Neuronal stem cell (in vitro differentiated cells): Measurements from ENCODE around the gene LCN2.

Experiments
- DNase-seq: peaks from one replicate; pipeline ENCODE4 v3.0.0-alpha.2; 2013; ENCODE audit warnings: low spot score
- H2AFZ ChIP-seq: one replicate; pipeline ENCODE4 v1.6.1; 2013; ENCODE audit warnings: mild to moderate bottlenecking, low read length, inconsistent platforms
- H2AK5ac ChIP-seq: 2 replicates; pipeline ENCODE4 v1.6.1; 2013; ENCODE audit warnings: low read depth, mild to moderate bottlenecking, inconsistent platforms, low read length, moderate library complexity, mixed read lengths
- H2BK120ac ChIP-seq: 2 replicates; pipeline ENCODE4 v1.6.1; 2013; ENCODE audit warnings: low read depth, mild to moderate bottlenecking, inconsistent platforms, low read length, moderate library complexity, mixed read lengths
- H2BK12ac ChIP-seq: one replicate; pipeline ENCODE4 v1.6.1; 2013; ENCODE audit warnings: low read length, inconsistent platforms
- H2BK15ac ChIP-seq: 2 replicates; pipeline ENCODE4 v1.6.1; 2013; ENCODE audit warnings: mild to moderate bottlenecking, low read length, inconsistent platforms, mixed read lengths
- H2BK5ac ChIP-seq: one replicate; pipeline ENCODE4 v1.6.1; 2013; ENCODE audit warnings: inconsistent platforms, mild to moderate bottlenecking, low read length, moderate library complexity
- H3K14ac ChIP-seq: one replicate; pipeline ENCODE4 v1.6.1; 2013; ENCODE audit warnings: low read length, inconsistent platforms
- H3K18ac ChIP-seq: 2 replicates; pipeline ENCODE4 v1.6.1; 2013; ENCODE audit warnings: low read length, inconsistent platforms
- H3K23ac ChIP-seq: 2 replicates; pipeline ENCODE4 v1.6.1; 2013; ENCODE audit warnings: low read depth, mild to moderate bottlenecking, mixed read lengths, low read length, inconsistent platforms; ENCODE audit not compliant: poor library complexity
- H3K27ac ChIP-seq: replicated peaks from 3 replicates; pipeline ENCODE4 v1.5.1; 2013; ENCODE audit warnings: low read length, inconsistent platforms
- H3K27me3 ChIP-seq, 3 experiments: 2 replicates each; pipeline ENCODE4 v1.6.1; 2013; ENCODE audit warnings: low read length in 3 of 3, mild to moderate bottlenecking in 2 of 3, inconsistent platforms in 1 of 3, low read depth in 1 of 3, mixed read lengths in 1 of 3, moderate library complexity in 1 of 3; ENCODE audit not compliant: control insufficient read depth in 3 of 3, insufficient read depth in 3 of 3
- H3K36me3 ChIP-seq, 2 donors: replicated peaks in 1 of 2; 2 replicates each; pipeline ENCODE4 v1.6.1; 2013; ENCODE audit warnings: low read length in 2 of 2; ENCODE audit not compliant: control insufficient read depth in 2 of 2, insufficient read depth in 2 of 2
- H3K4ac ChIP-seq: 2 replicates; pipeline ENCODE4 v1.6.1; 2013; ENCODE audit warnings: inconsistent platforms, mild to moderate bottlenecking, low read length, moderate library complexity
- H3K4me1 ChIP-seq, 2 donors: 1 replicate in 1 of 2; 2 replicates in 1 of 2; pipeline ENCODE4 v1.6.1; 2013; ENCODE audit warnings: low read length in 2 of 2, low read depth in 1 of 2; ENCODE audit not compliant: control insufficient read depth in 2 of 2, insufficient read depth in 1 of 2
- H3K4me2 ChIP-seq: one replicate; pipeline ENCODE4 v1.6.1; 2013; ENCODE audit warnings: mild to moderate bottlenecking, low read length, inconsistent platforms; ENCODE audit not compliant: insufficient read depth, poor library complexity, severe bottlenecking
- H3K4me3 ChIP-seq, 2 donors: 2 replicates each; pipeline ENCODE4 v1.5.1; 2013; ENCODE audit warnings: low read length in 2 of 2, mild to moderate bottlenecking in 2 of 2, inconsistent platforms in 1 of 2, moderate library complexity in 1 of 2
- H3K79me1 ChIP-seq: one replicate; pipeline ENCODE4 v1.6.1; 2013; ENCODE audit warnings: low read depth, mild to moderate bottlenecking, inconsistent platforms, low read length, moderate library complexity
- H3K9ac ChIP-seq: one replicate; pipeline ENCODE4 v1.6.1; 2013; ENCODE audit warnings: mild to moderate bottlenecking, low read depth, low read length, inconsistent platforms; ENCODE audit not compliant: poor library complexity
- H3K9me3 ChIP-seq, 2 donors: replicated peaks in 1 of 2; 2 replicates each; pipeline versions ENCODE3 to v1.6.1; 2013; ENCODE audit warnings: low read length in 2 of 2, mild to moderate bottlenecking in 2 of 2, inconsistent platforms in 1 of 2, low read depth in 1 of 2, mixed read lengths in 1 of 2, moderate library complexity in 1 of 2; ENCODE audit not compliant: control insufficient read depth in 2 of 2, insufficient read depth in 1 of 2
- H4K8ac ChIP-seq: one replicate; pipeline ENCODE4 v1.6.1; 2013; ENCODE audit warnings: low read depth, mild to moderate bottlenecking, inconsistent platforms, low read length, moderate library complexity
- H4K91ac ChIP-seq: one replicate; pipeline ENCODE4 v1.6.1; 2013; ENCODE audit warnings: low read length, low read depth, mild to moderate bottlenecking, inconsistent platforms; ENCODE audit not compliant: poor library complexity
- WGBS, 2 donors: extraction: QIAGEN DNeasy Blood & Tissue Kit; methylation state at CpG; one replicate each; pipeline ENCODE4 v1.1.7; 2013; ENCODE audit warnings: missing lambda C conversion rate in 2 of 2, mixed read lengths in 1 of 2; ENCODE audit not compliant: insufficient read length in 2 of 2, insufficient replicate concordance in 1 of 2; ENCODE audit errors: extremely low coverage in 2 of 2; 5-methylcytosine and 5-hydroxymethylcytosine counted together

Gene LCN2

DNA sequence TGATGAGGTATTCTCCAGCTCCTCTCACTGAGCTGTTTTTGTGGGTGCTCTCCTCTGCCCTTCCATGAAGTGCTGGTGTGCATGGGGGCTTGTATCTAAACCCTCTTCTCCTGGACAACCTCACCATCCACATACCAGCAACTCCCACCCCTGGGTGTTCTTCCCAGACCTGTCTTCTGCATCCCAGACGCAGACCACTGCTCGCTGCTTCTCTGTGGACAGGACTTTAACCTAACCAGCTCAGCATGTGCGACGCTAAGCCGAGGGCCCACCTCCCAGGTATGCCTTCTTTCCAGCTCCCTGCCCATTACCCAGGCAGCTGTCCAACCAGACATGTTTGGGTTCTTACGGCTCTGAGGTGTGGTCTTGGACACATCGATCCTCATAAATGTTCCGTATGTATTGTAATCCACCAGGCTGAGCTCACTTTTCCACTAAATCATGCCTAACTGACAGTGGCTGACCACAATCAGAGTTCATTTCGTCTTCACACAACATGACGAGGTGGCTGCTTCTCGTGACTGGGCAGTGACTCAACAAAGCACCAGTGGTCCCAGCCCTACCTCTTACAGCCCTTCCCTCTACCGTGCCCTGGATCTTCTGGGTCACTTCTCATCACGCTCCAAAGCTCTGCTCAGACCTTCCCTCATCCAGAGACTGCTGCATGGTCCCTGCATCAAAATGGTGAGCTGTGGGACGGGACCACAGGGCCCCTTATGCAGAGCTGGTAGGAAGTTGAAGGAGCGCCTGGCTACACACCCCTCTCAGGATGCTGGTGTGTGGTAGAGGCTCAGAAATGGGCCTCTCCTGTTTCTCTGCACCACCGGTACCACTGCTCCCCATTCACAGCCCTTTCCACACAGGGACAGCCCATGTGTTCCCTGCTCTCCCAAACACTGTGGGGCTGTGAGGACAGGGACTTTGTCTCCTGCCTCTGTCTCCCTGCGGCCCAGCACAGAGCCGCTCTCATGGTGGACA lies 12.1 kb upstream of the LCN2 start:
- Histone ChIP-seq H4K91ac (no peak overlapping the region), H3K4me1 (peaks cover 2 to 7% of the 10 kb centered on the region in 2 donors), H2BK120ac (no peak overlapping the region), H3K4ac (no peak overlapping the region), H3K4me3 (no peak overlapping the region), H3K4me2 (no peak overlapping the region), H2BK15ac (no peak overlapping the region), H3K27ac (no peak overlapping the region), H2AK5ac (peak overlapping the region; percentile 61), H4K8ac (no peak overlapping the region), H2AFZ (no peak overlapping the region), H3K79me1 (no peaks in the 10 kb centered on the region), H3K36me3 (no peaks in the 10 kb centered on the region), H3K9ac (peak overlapping the region; percentile 9), H3K23ac (no peak overlapping the region), H2BK12ac (no peak overlapping the region), H3K18ac (no peak overlapping the region), H3K27me3 (peaks cover 0 to 3% (median 0%) of the 10 kb centered on the region in 3 experiments), H3K9me3 (no peaks in the 10 kb centered on the region), H3K14ac (no peak overlapping the region), H2BK5ac (no peak overlapping the region)
- WGBS, 2 donors: no CpG with 5 or more reads among the region's 18 CpGs
- no peak for DNase-seq

DNA sequence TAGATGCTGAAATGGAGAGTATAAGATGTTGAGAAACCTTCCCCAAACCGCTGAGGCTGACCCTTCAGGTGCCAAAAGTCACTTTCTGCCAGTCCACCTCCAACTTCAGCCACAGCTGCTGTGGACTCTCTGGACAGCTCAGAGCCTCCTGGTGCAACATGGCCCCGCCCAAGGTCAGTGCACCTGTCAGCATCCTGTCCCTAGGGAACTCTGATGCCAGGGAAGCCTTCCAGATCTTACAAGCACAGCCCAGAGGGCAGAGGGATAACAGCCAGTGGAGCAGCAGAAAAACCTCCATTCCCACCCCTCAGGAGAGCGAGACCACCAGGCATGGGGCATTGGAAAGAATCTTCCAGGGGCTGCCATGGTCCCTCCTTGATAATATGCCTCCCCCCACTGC lies 11.3 kb upstream of the LCN2 start:
- no peak overlapping the region for H2BK120ac ChIP-seq
- no peak overlapping the region for H3K4me2 ChIP-seq
- no peak overlapping the region for H2AFZ ChIP-seq
- H3K4ac ChIP-seq: no peak overlapping the region
- no peak overlapping the region for H3K9ac ChIP-seq
- no peak overlapping the region for H3K4me3 ChIP-seq
- H3K14ac ChIP-seq: no peak overlapping the region
- peaks cover 2 to 4% of the 10 kb centered on the region in 2 donors for H3K4me1 ChIP-seq
- no CpG with 5 or more reads among the region's 3 CpGs for WGBS, 2 donors
- DNase-seq: no peak
- no peaks in the 10 kb centered on the region for H3K9me3 ChIP-seq
- H3K18ac ChIP-seq: peak overlapping the region; percentile 11
- no peak overlapping the region for H3K23ac ChIP-seq
- no peaks in the 10 kb centered on the region for H3K36me3 ChIP-seq
- no peak overlapping the region for H2BK12ac ChIP-seq
- H3K27me3 ChIP-seq: peaks cover 0 to 3% (median 0%) of the 10 kb centered on the region in 3 experiments
- H4K8ac ChIP-seq: no peak overlapping the region
- no peak overlapping the region for H3K27ac ChIP-seq
- H4K91ac ChIP-seq: no peak overlapping the region
- H2BK5ac ChIP-seq: no peak overlapping the region
- no peak overlapping the region for H2BK15ac ChIP-seq
- no peak overlapping the region for H2AK5ac ChIP-seq
- no peaks in the 10 kb centered on the region for H3K79me1 ChIP-seq

DNA sequence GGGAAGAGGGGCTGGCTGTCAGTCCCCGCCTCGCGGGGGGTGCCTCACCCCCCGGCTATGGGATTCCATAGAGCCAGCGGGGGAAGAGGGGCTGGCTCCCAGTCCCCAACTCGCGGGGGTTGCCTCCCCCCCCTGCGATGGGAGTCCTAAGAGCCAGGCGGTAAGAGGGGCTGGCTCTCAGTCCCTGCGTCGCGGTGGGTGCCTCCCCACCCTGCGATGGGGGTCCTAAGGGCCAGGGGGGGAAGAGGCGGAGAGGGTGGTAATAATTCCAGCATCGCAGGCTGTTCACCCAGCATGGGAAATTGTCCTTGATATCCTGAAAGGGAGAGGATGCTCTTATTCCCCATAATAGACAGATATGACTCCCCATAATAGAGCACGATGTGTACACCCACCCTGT lies 9.6 kb upstream of the LCN2 start:
- no peak overlapping the region for H3K14ac ChIP-seq
- no peak overlapping the region for H3K27ac ChIP-seq
- H2BK12ac ChIP-seq: no peak overlapping the region
- no peak for DNase-seq
- no peak overlapping the region for H4K91ac ChIP-seq
- H3K4me1 ChIP-seq: peaks cover 2 to 4% of the 10 kb centered on the region in 2 donors
- no CpG with 5 or more reads among the region's 16 CpGs for WGBS, 2 donors
- no peaks in the 10 kb centered on the region for H3K79me1 ChIP-seq
- no peak overlapping the region for H2BK5ac ChIP-seq
- H3K9ac ChIP-seq: no peak overlapping the region
- no peak overlapping the region for H3K18ac ChIP-seq
- no peak overlapping the region for H3K4me2 ChIP-seq
- no peak overlapping the region for H2BK15ac ChIP-seq
- no peak overlapping the region for H4K8ac ChIP-seq
- H3K4me3 ChIP-seq: no peak overlapping the region
- no peak overlapping the region for H2AFZ ChIP-seq
- H2BK120ac ChIP-seq: no peak overlapping the region
- H3K36me3 ChIP-seq: no peaks in the 10 kb centered on the region
- no peak overlapping the region for H3K4ac ChIP-seq
- no peak overlapping the region for H3K23ac ChIP-seq
- H3K9me3 ChIP-seq: no peaks in the 10 kb centered on the region
- H2AK5ac ChIP-seq: no peak overlapping the region
- peaks cover 0 to 3% (median 0%) of the 10 kb centered on the region in 3 experiments for H3K27me3 ChIP-seq

DNA sequence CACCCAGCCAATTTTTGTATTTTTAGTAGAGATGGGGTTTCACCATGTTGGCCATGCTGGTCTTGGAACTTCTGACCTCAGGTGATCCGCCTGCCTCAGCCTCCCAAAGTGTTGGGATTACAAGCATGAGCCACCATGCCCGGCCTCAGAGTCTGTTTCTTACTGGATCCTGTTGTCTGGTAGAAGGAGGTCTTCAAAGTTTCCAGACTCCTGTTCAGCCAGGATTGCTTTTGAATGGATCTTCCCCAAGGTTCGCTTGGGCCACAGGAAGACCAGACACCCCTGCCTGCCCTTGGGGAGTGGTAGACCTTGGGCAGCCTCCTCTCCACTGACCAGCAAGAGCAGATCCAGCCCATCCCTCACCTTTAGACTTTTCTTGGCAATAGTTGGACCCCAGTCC lies 7.6 kb upstream of the LCN2 start:
- Histone ChIP-seq H2AFZ (no peak overlapping the region), H3K18ac (no peak overlapping the region), H3K36me3 (no peaks in the 10 kb centered on the region), H4K8ac (no peak overlapping the region), H3K4ac (no peak overlapping the region), H2BK15ac (no peak overlapping the region), H2AK5ac (no peak overlapping the region), H3K79me1 (no peaks in the 10 kb centered on the region), H3K23ac (no peak overlapping the region), H3K4me3 (no peak overlapping the region), H3K14ac (no peak overlapping the region), H2BK5ac (no peak overlapping the region), H4K91ac (no peak overlapping the region), H3K27me3 (peaks cover 0 to 3% (median 0%) of the 10 kb centered on the region in 3 experiments), H2BK120ac (no peak overlapping the region), H3K4me1 (peaks cover 2 to 4% of the 10 kb centered on the region in 2 donors), H3K4me2 (no peak overlapping the region), H3K27ac (no peak overlapping the region), H2BK12ac (no peak overlapping the region), H3K9me3 (no peaks in the 10 kb centered on the region), H3K9ac (no peak overlapping the region)
- DNase-seq: no peak
- no CpG with 5 or more reads among the region's 3 CpGs for WGBS, 2 donors
